Ramos (cell line): ENCODE measurements around the gene CLDN5.

ENCODE experiments used
- in situ Hi-C: fragments of 300-500 bp; cut with MboI; formaldehyde crosslinking; loops from one replicate; pipeline ENCODE4 v1.14.3; 2022; ENCODE audit warnings: low sequenced_read_pairs; ENCODE audit not compliant: unreplicated experiment

CLDN5 gene

GRCh38 chr22:19488884-19489843 lies 35.0 kb downstream of the CLDN5 start:
- in situ Hi-C loops, result no loop called here

GRCh38 chr22:19488285-19488684 lies 35.9 kb downstream of the CLDN5 start:
- in situ Hi-C loops, result no loop called here

DNA sequence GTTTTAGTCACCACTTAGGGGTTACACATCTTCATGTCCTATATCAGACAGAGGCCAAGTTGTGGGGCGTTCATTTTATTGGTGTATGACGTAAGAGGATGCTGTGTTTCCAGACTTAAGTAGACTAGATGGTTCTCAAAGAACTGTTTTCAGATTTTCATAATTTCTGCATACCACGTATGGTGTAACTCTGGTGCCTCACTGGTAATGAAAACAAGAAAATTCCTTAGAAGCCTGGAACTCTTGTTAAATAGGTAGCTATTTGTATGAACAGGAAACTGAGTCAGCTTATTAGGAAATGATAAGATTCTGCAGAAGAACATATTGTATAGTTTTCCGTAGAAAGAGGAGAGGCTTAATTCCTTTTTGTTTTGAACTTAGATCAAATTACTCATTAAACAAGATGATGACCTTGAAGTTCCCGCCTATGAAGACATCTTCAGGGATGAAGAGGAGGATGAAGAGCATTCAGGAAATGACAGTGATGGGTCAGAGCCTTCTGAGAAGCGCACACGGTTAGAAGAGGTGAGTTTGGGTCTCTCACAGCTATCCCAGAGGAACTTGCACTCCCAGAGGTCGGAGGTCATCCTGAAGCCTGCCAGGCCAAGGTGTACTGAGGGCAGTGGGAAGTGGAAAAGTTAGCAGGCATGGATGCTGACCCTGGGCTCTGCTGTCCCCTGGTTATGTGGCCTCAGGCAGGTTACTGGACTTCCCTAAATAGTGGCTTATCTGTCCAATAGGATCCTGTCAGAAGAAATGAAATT lies 40.5 kb downstream of the CLDN5 start:
- in situ Hi-C loops, result no loop called here

GRCh38 chr22:19482297-19482696 lies 41.9 kb downstream of the CLDN5 start:
- in situ Hi-C loops, result no loop called here

GRCh38 chr22:19480789-19481188 lies 43.4 kb downstream of the CLDN5 start:
- in situ Hi-C loops, result no loop called here

GRCh38 chr22:19480173-19480568 lies 44.0 kb downstream of the CLDN5 start:
- in situ Hi-C loops, result no loop called here

- in situ Hi-C loops, result no loop called here
These were observed 44.6 kb downstream of the CLDN5 start, which contains the start of gene CDC45 for GRCh38 chr22:19479355-19480172. Gene CDC45, plus strand, starts transcription at chr22:19479920. Its CDS starts 49 bp downstream, at chr22:19479969.

GRCh38 chr22:19478901-19479354 lies 45.3 kb downstream of the CLDN5 start, which contains the start of gene UFD1:
Gene UFD1, minus strand, starts transcription at chr22:19479193. Its CDS starts 108 bp downstream, at chr22:19479085.
- in situ Hi-C loops, result no loop called here

- in situ Hi-C loops, result no loop called here
These were observed 45.9 kb downstream of the CLDN5 start for GRCh38 chr22:19478045-19478900.

DNA sequence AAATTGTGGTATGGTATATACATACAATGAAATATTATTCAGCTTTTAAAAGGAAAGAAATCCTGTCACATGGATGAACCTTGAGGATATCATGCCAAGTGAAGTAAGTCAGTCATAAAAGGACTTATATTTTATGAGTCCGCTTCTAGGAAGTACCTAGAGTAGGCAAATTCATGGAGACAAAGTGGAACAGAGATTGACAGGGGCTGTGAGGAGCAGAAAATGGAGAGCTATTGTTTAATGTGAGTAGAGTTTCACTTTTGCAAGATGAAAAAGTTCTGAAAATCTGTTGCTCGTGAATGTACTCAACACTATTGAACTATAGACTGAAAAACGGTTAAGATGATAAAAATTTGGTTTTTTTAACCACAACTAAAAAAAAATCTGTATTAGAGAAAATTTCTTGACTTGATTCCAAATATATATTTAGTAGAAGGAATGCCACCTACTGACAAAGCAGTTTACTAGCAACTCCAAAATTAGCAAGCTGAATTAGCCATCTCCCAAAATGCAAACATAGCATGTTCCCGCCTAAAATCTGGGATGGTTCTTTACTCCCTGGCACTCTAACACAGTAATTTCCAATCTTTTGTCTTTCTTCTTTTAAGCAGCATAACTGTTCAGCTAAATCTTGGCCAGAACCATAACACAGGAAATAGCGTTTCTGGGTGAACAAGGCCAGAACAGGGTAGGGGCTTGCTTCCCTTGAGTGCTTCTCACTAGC lies 46.7 kb downstream of the CLDN5 start:
- in situ Hi-C loops, result no loop called here

GRCh38 chr22:19476023-19476422 lies 48.2 kb downstream of the CLDN5 start:
- in situ Hi-C loops, result no loop called here

DNA sequence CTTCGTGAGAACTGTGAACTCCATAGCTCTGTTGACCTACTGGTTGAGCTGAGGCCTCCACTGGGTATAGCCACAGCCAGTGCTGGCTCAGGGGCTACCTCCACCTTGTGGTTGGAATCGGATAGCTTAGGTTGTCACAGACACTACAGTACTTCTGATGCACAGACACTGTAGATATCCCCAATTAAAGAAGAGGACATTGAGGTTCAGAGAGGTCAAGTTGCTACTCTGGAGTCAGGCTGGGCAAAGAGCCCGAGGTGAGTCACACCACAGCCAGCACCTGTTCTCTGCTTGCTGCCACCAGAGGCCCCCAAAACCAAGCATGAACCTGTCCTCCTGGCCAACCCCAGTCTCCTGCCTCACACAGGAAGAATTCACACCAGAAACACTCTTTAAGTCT lies 50.6 kb downstream of the CLDN5 start:
- in situ Hi-C loops, result no loop called here
